ENCODE data around the gene DARS1.

DNA sequence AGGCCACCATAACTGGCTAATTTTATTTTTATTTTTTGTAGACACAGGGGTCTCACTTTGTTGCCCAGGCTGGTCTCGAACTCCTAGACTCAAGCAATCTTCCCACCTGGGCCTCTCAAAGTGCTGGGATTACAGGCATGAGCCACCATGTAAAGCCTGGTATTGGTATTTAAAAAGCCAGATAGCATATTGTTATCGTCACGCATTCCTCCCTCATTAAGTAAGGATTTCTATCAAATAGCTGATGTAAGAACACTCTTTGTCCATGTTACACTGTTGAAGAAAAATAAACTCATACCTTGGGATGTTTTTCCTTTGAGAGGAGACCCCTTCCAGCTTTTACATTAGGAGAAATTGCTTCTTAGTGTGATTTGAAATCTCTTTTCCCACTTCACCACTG, 39.2 kb upstream of the DARS1 start:
- TF ChIP-seq POLR2AphosphoS5 (IDR thresholded peaks at IDR 0.05; ENCODE audit: low read depth, low read length): no peak
- TF ChIP-seq, protein P1, sequence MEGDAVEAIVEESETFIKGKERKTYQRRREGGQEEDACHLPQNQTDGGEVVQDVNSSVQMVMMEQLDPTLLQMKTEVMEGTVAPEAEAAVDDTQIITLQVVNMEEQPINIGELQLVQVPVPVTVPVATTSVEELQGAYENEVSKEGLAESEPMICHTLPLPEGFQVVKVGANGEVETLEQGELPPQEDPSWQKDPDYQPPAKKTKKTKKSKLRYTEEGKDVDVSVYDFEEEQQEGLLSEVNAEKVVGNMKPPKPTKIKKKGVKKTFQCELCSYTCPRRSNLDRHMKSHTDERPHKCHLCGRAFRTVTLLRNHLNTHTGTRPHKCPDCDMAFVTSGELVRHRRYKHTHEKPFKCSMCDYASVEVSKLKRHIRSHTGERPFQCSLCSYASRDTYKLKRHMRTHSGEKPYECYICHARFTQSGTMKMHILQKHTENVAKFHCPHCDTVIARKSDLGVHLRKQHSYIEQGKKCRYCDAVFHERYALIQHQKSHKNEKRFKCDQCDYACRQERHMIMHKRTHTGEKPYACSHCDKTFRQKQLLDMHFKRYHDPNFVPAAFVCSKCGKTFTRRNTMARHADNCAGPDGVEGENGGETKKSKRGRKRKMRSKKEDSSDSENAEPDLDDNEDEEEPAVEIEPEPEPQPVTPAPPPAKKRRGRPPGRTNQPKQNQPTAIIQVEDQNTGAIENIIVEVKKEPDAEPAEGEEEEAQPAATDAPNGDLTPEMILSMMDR (IDR thresholded peaks at IDR 0.05): no peak
- TF ChIP-seq TCF7L2 (IDR thresholded peaks at IDR 0.05; ENCODE audit: low read depth, low read length): no peak
